RKO (cell line): ENCODE data around the gene TGIF1.

Experiments used
- DNase-seq: peaks from one replicate; pipeline ENCODE4 v3.0.0-alpha.2; 2016; ENCODE audit warnings: low spot score

The TGIF1 gene

DNA sequence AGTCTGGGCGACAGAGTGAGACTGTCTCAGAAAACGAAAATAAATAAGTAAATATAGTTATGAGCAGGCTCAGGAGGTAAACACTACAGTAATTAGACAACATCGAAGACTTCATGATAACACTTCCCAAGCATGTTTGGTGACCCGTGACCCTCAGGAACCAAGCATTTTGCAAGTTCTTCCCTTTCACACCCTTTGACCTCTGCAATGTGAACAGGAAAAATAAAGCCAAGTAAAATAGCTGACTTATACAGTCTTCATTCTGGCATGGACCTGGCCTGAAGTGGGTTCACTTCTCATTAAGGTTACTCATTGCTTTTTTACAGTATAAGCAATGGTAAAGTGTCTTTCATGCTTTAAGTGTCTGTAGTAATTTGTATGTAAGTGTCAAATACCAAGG is 15.3 kb upstream of the TGIF1 start:
- DNase-seq = no peak

DNA sequence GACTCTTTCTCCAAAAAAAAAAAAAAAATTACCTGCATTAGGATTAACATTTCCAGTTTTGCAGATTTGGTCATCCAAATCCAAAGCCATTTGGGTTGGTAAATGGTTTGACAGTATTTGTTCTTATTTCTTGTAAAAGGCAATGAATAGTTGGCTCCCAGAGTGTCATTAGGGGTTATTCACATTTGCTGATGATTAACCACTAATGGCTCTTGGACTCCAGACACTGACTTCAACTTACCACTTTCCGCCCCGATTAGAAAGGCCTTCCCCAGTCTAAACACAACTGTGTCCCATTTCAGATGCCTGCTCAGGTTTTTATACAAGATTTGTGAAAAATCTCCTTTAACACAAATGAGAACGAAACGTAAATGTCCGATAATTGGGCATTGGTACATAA is 9.6 kb upstream of the TGIF1 start:
- no peak for DNase-seq

DNA sequence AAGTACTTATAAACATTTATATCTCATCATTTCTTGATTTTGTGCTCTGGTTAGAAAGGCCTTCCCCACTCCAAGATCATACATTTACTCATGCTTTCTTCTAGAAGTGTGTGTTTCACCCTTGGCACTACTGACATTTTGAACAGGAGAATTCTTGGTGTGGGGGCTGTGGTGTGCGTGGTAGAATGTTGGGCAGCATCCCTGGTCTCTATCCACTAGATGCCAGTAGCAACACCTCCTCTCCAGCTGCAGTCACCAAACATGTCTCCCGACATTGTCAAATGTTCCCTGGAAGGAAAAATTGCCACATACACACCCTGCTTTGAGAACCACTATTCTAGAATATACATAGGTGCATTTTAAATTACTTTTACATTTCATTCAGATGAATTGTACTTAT is 8.7 kb upstream of the TGIF1 start:
- peak; percentile 64 for DNase-seq

DNA sequence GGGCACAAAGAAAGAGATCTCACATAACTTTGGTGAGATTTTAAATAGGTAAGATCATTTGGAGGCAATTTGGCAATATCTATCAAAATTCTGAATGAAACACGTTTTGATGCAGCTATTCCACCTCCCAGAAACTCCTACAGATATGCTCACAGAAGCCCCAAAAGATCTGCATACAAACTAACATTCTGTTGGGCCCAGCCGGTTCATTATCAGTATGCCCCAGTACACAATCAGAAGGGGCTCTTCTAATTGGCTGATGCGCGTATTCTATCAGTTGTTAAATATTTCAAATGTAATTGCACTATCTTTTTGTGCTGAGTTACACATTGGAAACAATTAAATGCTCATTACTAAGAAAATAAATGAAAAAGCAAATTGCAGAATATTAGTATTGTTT is 7.1 kb upstream of the TGIF1 start:
- no peak for DNase-seq

DNA sequence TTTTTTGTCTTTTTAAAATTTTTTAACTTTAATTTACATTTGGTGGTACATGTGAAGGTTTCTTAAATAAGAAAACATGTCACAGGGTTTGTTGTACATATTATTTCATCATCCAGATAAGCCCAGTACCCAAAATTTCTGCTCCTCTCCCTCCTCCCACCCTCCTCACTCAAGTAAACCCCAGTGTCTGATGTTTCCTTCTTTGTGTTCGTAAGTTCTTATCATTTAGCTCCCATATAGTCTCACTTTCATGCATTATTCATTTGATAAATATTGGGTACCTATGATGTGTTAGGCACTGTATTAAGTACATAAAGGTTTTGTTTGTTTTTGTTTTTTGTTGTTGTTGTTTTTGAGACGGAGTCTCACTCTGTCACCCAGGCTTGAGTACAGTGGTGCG is 5.7 kb upstream of the TGIF1 start:
- no peak for DNase-seq

DNA sequence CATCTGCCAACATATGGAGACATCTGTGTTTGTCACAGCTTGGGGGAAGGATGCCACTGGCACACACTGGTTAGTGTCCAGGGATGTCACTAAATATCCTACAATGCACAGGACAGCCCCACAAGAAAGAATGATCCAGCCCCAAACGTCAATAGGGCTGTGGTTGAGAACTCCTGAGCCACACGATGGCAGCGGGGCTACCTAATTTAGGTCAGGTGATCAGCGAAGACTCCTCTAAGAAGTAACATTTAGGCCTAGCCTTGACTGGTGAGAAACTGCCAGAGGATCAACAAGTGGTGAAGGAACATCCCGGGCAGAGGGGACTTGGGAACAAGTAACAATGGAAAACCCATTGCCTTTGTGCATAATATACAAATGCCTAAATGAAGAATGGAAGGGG is 5.0 kb upstream of the TGIF1 start:
- DNase-seq = peak; percentile 23

DNA sequence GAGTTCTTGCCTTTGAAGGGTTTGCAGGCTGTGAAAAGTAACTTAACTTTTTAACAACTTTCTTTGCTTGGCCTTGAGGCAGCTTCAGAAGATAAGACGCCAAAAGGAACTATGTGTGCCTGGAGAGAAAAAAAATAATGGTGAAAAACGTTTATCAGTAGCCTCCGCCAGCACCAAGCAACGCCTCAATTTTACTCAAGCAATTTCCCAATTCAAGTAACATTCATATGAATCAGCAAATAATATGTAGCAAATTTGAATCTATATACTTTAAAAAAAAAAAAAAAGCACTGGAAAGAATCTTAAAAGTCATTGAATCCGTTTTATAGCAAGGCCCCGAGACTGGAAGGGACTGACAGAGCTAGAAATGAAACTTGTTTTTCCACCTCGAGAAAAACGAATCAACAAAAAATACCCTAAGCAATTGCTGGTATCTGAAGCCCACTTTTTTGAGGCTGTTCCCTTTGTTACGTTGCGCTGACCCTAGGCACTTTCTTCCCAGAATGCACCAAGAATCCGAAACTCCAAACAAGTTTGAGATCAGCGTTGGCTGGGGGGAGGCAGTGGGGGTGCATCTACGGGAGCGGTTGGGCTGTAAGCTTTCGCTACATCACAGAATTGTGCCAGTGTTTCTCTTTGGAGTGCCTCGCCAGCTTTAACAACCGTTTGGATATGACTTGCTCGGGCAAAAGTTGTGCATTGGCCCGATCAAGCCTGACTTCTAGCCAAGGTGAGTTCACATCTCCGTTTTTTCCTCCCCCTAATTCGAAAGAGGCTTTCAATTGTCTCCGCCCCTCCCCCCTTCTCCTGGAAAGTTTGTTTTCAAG is 2.7 kb upstream of the TGIF1 start:
- peak; percentile 66 for DNase-seq

DNA sequence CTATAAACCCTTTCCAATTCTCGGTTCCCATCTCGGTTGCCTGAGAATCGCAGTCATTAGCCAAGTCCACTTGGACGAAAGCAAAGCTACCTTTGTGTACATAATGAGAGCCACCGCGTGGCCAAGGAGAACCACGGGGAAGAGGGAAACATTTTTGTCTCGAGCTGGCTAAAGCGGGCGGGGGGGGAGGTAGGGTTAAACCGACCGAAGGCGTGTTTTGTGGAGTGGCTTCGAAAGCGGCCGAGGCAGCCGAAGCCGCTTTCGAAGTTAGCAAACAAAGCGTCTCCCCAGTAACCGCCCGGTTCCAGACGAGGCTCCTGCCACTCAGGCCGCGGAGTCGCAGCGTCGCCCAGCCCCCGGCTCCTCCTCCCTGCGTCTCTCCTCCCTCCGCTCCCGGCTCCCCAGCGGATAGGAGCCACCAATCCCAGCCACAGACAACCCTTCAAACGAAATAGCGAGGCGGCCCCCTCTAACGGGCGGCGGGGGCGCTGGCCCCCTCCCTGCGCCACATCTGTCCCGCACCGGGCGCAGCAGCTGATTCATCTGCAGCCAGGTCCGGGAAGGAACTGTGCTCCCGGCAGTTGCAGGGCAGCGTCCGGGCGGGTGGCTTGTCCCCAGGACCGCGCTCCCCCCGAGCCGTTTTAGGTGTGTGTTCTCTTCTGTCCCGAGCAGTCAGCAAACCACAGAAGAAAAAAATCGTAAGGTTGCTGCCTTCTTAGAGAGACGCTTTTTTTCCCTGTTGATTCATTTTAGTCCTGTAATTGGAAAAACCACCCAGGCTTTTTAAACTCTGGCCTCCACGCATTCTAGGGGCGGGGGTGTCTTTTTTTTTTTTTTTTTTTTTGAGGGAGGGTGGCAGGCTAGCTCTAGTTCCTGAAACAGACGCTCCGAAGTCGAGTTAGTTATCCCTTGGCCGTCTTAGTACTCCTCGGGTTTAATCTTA is 1.8 kb upstream of the TGIF1 start:
- peak; percentile 95 for DNase-seq

DNA sequence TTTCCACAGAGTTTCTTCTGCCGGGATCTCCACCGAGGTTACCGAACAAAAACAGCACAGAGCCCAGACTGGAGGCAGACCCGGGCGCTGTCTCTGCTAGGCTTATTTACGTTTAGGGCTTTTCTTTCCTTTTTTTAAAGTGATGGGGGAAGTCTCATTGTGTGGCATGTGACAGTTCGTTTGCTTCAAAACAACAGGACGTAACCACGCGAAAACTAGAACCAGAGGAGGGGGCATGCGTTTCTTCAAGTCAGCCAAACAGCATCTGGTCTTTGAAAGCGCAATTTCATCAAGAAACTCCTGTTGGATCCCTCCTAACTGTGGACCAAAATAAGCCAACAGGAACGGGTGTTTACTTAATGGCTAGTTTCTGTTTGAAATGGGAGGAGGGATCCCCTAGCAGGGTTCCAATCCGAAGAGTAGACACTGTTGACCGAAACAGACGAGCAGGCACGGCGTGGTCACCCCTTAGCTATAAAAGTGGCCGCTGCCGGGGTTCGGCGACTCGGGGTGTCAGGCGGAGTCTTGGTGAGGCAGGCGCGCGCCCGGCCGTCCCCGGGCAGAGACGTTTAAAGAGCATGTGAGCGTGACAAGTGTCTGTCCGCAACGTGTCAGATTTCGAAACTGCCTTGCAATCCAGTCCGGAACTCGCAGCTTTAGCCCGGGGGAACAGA is 997 bp upstream of the TGIF1 start:
- peak; percentile 89 for DNase-seq

DNA sequence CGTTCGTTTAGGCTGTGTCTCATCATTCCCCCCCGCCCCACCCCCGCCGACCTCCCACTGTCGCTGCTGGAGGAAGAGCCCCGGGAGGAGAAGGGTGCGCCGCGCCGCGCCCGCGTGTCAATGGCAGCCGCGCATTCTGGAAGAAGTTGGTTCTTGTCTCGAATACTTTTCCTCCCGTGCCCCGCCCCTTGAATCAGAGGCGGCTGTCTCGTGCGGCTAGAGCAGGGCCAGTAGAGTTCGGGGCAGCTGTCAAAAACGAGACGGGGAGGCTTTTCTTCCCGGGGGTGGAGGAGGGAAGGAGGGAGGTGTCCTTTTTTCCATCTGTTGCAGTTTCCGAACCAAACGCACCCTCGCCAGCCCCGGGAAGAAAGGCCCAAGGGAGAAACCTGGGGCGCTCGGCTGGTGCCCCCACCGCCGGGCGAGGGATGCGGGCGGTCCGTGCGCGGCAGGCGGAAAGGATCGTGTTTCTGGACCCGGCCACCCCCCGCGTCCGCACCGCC is 410 bp upstream of the TGIF1 start:
- peak; percentile 86 for DNase-seq

DNA sequence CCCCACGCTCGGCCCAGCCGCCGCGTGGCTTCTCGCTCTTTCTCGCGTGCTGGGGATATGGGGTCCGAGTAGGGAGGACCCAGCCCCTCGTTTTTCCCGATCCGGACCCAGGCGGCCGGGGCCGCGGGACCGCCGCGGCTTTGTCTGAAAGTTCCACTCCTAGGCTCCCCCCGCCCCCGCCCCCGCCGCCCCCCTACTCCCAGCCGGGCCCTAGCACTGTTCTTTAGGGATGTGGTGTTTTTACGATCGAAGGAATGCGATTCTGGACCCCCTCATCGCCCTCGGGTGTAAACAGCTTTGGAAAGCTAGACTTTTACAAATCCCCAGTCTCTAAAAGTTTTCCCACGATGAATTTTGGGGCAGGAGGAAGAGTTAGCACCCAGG is 819 bp downstream of the TGIF1 start:
- no peak for DNase-seq

DNA sequence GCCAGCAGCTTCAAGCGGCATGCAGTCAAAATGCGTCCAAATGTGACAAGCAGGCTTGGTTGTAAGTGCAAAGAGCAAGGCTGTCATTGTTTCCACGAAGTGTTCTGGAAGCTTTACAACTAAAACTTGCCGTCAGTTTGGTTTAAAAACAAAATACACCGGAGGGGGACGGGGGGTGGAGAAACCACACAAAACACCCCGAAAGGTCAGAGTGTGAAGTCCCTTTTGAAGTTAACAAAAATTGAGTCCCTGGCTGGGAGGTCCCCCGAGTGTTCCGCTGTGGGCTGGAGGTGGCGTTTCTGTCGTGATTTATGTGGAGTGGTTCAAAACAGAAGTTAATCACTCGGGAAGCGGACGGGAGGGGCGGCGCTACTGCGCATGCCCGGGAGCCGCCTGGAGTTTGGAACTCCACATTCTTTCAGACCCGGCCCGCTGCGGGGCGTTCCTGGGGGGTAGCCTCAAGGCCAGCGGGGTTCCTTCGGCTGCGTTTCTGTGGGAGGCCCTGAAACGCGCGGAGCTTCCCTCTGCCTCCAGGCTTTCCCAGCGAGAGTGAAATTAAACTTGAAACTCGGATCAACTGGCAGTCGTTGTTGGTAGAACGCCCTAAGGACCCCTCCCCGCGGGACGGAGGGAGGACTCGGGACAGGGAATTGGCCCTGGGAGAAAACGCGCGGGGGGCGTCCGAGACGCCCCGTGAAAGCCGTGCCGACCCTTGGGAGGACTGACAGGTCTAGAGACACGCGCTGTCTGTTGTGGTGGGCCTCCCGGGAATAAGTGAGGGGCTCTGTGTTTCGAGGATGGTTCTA is 1.4 kb downstream of the TGIF1 start:
- peak; percentile 90 for DNase-seq

DNA sequence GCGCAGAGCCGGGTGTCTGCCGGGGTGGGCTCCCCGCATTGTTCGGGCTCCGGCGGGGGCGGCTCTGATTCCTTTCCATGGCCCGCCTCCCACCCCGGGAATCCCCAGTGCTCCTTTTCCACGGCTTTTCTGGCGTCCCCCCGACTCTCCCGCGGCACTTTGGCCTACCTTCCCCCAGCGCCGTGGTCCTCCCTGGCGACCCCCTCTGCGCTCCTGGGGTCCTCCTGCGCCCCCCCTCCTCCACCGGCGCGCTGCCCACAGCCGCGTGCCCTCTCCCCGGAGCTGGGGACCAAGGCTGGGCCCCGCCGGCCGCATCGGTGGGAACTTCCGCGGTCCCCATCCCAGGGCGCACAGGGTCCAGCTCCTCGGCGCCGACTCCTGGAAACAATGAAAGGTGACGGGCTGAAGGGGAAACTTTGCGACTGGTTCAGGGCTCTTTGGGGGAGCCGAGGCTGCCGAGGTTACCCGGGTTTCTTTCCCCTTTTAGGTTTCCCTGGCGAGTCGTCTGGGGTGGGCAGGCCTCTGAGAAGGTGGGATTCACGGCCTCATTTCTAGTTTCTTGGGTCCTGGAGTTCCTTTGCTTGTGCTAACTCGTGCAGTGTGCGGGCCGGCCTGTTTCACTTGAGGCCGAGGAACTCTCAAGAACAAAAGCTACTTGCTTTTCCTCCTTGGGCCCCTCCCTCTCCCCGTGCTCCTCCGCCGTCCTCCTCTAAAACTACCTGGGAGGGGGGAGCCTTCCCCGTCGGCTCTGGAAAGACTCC is 2.2 kb downstream of the TGIF1 start:
- peak; percentile 64 for DNase-seq

DNA sequence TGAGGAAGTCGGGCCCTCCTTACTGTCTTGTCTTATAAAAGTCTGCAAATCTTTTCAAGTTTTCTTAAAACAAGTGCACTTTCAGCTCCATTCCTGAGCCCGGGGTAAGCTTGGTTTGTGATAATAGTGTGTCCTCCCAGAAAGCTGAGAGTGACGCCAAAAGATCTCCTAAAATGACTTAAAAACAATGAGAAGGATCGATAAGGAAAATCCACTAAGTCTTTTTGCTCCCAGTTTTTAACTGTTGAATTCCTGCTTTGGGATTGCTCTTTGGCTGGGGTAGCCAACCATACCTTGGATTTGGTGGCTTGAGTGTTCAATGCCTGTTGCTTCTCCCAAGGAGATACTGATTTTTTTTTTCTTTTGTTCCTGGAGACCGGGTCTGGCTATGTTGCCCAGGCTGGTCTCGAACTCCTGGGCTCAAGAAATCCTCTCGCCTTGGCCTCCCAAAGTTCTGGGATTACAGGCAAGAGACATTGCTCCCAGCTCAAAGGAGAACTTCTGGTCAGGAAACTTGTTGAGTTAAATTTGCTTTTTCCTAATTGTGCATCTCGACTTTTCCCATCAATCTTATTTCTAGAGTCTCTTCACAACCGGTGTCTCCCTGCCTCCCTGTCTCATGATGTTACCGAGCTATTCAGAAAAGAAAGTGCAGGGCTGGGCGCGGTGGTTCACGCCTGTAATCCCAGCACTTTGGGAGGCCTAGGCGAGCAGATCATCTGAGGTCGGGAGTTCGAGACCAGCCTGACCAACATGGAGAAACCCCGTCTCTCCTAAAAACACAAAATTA is 3.0 kb downstream of the TGIF1 start:
- DNase-seq = peak; percentile 33

DNA sequence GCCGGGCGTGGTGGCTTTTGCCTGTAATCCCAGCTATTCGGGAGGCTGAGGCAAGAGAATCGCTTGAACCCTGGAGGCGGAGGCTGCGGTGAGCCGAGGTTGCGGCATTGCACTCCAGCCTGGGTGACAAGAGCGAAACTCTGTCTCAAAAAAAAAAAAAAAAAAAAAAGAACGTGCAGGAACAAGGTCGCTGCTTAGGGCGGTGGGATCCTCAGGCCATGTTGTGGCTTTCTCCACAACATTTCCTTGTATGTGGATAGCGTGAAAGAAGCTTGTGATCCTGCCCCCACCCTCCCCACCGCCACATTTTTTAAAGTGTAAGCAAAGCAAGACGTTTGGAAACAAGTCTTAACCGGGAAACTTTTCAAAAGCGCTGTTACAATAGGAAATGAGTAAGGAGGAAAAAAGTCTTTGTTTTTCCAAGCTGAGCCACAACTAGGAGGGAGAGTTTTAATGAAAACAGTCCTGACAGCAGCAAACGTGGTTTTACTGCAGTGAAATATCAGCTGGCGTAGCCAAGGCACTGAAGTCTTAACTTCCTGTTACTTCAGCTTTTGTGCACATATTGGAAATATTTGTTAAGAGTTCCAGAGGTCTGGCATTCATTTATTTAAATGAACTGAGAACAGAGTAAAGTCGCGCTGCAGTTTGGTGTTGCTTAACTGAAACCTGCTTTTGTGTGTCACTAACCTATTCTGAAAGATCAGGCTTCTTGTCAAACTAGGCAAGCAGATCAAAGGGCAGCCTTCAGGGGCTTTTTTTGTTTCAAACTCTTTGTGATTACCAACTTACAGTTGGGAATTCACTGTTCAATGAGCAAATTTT is 3.8 kb downstream of the TGIF1 start:
- DNase-seq = peak; percentile 77

DNA sequence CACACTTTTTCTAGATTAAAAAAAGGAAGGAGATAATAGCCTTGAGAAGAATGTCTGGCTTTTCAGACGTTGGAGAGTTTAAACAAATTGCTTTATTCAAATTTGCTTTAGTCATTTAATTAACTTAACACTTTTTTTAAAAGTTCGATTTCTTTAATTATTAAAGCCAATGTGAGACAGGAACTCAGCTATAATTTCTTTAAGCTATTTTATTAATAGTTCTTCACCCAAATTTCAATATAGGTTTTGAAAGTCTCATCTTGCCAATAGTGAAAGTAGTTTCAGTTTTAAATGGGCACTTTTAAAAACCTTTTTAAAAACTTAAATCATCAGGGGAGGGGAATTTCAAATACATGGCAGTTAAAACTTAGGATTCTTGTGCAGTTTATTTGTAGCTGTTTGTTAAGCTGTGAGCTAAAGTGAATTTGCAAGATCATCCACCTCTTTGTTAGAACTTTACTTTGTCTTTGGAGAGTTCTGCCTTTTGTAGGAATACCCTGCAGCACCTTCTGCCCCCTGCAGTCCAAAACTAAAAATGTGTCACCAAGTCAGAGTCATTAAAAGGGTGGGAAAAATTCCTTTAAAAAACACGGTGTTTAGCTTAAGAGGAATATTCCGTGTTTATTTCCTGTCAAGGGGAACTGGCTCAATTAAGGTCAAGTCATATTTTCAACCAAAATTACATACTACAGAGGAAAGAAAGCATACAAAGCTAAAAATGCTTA is 4.6 kb downstream of the TGIF1 start:
- peak; percentile 82 for DNase-seq

DNA sequence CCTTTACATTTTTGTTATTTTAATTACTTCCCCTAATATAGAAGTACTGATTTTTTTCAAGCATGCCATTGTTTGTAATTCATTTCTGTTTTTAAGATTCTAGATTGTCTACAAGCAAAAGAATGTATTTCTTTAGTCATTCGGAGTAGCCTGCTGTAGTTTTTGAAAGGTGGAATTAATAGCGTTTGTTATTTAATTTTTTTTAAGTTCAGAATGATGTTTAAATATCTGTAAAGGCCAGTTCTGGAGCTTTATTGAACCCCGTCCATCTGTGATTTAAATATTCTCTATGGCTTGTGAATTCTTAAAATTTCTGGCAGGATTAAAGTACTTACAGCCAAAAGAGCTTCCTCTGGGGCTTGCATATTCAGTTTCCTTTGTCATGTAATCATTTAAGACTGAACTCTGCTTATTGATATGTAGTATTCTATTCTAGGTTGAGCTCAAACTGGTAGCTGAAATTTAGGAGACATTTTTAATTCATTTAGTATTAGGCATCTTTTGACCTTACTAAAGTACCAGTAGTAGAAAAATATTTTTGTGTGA is 5.2 kb downstream of the TGIF1 start:
- no peak for DNase-seq
